ENCODE results near the gene IFNGR1.
A peak's percentile ranks its signal among the peaks of the same experiment; 100 is the strongest.
"Not testable (repeated sequence)": the region's sequence is repeated elsewhere in the genome, so short reads cannot be mapped to it uniquely, and the experiment has no call there.

The IFNGR1 gene

DNA sequence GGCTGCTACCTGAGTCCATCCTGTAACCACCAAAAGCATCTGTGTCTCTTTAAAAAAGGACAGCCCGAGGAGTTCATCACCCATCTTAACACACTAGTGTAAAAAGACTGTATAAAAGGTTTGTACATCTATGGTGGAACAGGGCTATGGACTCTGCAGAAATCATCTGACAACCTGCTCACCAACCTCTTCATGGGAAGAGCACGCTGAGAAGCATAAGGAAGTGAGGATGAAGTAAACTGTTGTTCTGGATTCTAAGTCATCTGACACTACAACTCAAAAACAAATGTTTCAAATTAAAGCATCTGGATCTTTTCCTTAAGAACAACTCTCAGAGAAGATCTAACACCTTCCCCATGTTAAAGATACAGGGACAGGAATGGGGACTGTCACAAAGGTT lies 5.4 kb downstream of the IFNGR1 start:
- DNase-seq (ENCODE audit: low spot score) = no peak

GRCh38 chr6:137213331-137213740 lies 5.8 kb downstream of the IFNGR1 start:
- DNase-seq (ENCODE audit: low spot score) = no peak

DNA sequence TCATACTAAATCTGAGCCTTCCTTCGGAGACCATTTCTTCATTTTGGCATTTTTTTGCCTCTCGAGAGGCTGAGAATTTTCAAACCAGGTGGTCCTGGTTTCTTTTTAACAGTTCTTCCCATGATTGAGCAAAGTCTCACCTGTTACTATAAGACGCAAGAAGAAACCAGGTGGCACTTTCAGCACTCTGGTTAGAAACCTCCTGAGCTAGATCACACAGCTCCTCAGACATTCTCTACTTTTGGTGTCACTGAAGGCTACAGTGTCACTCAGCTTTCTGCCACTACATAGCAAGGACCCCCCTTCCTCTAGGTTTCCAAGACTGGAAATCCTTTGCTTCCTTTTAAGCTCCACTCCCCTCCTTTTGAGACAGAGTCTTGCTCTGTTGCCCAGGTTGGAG lies 7.3 kb downstream of the IFNGR1 start:
- DNase-seq (ENCODE audit: low spot score) = no peak

- no peak for DNase-seq (ENCODE audit: low spot score)
These were observed 8.3 kb downstream of the IFNGR1 start for GRCh38 chr6:137210903-137211302.

- no peak for DNase-seq (ENCODE audit: low spot score)
These were observed 10.9 kb downstream of the IFNGR1 start for GRCh38 chr6:137208279-137208678.

DNA sequence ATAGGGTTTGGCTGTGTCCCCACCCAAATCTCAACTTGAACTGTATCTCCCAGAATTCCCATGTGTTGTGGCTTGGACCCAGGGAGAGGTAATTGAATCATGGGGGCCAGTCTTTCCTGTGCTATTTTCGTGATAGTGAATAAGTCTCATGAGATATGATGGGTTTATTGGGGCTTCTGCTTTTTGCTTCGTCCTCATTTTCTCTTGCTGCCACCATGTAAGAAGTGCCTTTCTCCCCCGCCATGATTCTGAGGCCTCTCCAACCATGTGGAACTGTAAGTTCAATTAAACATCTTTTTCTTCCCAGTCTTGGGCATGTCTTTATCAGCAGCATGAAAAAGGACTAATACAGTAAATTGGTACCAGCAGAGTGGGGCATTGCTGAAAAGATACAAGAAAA lies 11.7 kb downstream of the IFNGR1 start:
- not testable (repeated sequence) for DNase-seq (ENCODE audit: low spot score)

GRCh38 chr6:137206577-137206976 lies 12.6 kb downstream of the IFNGR1 start:
- no peak for DNase-seq (ENCODE audit: low spot score)

DNA sequence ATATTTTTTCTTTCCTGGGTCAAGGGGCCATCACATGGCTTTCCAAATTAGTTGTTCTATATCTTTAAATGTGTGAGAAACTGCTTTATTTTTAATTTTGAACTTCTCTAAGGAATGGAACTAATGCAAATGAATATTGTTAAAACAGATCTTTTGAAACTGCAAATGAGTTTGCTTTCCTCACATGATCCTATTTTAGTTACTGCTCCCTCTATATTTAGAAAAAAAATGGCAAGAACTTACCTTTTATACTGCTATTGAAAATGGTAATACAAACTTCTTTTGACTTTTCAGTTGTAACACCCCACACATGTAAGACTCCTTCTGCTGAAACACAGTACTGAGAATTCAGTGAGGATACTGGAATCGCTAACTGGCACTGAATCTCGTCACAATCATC lies 15.9 kb downstream of the IFNGR1 start:
- no peak for DNase-seq (ENCODE audit: low spot score)

DNA sequence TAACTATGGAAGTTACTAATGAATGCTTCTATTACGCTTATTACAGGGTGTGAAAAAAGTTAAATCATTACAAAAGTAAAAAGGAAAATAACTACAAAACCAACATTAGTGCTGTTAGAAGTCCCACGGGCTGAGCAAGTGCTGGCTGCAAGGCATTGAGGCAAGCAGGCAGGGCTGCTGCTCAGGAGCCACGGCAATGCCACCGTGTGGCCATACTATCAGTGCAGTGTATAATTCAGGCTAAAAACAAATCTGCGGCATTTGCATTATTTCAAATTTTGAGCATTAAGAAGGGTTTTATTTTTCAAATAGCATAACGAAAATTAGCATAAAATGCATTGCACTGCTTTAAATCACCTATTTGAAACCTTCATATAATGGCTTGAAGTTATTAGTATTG lies 17.1 kb downstream of the IFNGR1 start:
- peak; percentile 25 for DNase-seq (ENCODE audit: low spot score)

GRCh38 chr6:137201006-137201405 lies 18.2 kb downstream of the IFNGR1 start:
- no peak for DNase-seq (ENCODE audit: low spot score)

DNA sequence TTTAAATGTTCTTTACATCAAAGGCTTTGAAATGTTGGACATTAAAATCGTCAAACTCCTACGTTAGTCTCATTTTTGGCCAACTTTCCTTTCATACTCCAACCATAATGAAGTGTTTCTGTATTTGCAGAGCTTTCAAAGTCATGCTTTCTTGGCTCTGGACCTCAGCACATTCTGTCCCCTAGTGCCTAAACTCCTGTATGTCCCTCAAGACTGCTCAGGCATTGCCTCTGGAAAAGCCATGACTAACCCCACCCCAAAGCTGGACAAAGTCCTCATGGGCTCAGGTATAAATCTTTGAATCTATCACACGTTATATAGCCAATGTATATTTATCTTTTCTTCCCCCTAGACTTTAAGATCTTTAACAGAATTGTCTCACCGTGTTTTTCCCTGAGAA lies 18.9 kb downstream of the IFNGR1 start:
- no peak for DNase-seq (ENCODE audit: low spot score)

GRCh38 chr6:137197684-137198645 lies 21.2 kb downstream of the IFNGR1 start:
- DNase-seq (ENCODE audit: low spot score) = no peak

GRCh38 chr6:137193256-137194070 lies 25.7 kb downstream of the IFNGR1 start:
- no peak for DNase-seq (ENCODE audit: low spot score)

GRCh38 chr6:137192821-137193220 lies 26.4 kb downstream of the IFNGR1 start:
- DNase-seq (ENCODE audit: low spot score) = no peak

GRCh38 chr6:137191670-137192069 lies 27.5 kb downstream of the IFNGR1 start:
- no peak for DNase-seq (ENCODE audit: low spot score)

DNA sequence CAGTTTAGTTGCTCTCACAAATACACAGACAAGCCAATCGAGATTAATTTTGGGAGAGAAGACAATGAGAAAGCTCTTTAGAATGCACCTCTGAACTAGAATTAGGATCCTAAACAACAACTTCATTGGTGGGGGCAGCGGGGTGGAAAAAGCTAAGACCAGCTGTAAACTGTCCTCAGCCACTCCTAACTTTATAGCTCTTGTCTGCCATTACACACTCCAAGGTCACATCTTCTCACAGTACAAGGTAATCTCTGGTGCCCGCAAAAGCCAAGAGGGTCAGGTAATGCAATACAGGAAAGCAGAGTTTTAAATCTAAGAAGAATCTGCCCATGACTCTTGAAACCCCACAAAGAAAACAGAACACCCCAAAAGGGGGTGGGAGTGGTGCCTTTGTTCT lies 27.9 kb downstream of the IFNGR1 start:
- DNase-seq (ENCODE audit: low spot score) = no peak

DNA sequence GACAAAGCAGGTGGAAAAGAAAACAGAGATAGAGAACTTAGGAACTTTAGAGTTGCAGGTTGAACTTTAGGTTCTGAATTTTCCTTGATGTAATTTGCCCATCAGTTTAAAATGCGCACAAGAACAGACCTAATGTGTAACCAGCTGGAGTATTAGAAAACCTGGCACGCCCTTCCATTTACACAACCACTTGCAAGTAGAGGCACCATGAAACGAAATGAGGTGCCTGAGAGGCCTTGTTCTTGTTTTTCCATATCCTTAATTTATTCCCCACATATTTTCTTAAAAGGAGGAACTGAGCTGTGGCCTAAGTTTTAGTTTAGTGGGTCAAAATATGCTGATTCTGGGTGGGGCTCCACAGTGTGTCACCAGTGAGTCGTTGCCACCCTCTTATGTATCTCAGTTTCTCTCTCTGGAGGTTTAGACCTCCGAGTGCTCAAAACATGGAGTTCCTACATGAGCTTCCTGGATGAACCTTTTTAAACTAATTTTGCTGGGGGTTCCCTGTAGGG lies 28.5 kb downstream of the IFNGR1 start:
- no peak for DNase-seq (ENCODE audit: low spot score)

DNA sequence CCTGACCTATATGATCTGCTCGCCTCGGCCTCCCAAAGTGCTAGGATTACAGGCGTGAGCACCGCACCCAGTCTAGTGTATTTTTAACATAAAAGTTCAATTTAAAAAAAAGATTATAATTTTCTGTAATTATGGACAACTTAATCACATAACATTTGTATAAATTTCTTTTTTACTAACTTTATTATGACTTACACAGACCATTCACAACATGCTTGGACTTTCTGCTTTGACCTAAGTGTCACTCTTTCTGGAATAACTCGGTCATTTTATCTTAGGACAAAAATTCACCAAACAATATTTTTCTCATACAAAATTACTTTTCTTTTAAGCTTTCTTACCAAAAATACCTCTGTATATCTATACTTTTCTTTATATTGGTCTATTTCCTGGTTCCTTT lies 30.3 kb downstream of the IFNGR1 start:
- DNase-seq (ENCODE audit: low spot score) = no peak

- no peak for DNase-seq (ENCODE audit: low spot score)
These were observed 33.9 kb downstream of the IFNGR1 start for GRCh38 chr6:137185290-137185689.

DNA sequence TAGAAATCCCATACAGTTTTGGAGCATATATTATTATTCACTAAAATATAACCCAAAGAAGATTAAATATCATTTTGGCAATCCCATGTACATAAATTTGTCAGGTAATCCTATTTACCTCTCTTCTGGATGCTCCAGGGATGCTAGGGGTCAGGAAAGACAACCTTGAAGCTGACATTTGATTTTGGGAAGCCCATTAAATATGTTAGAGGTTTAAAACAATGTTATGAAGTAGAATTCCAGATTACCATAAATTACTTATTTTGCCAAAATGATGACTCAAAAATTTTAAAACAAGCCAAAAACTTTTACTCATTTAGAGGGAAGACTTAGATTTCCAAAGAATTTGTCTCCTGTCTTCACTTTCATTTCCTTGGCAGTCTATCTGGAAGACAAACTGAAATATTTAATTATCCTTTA lies 36.5 kb downstream of the IFNGR1 start:
- DNase-seq (ENCODE audit: low spot score) = no peak

GRCh38 chr6:137181891-137182653 lies 37.1 kb downstream of the IFNGR1 start:
- no peak for DNase-seq (ENCODE audit: low spot score)

DNA sequence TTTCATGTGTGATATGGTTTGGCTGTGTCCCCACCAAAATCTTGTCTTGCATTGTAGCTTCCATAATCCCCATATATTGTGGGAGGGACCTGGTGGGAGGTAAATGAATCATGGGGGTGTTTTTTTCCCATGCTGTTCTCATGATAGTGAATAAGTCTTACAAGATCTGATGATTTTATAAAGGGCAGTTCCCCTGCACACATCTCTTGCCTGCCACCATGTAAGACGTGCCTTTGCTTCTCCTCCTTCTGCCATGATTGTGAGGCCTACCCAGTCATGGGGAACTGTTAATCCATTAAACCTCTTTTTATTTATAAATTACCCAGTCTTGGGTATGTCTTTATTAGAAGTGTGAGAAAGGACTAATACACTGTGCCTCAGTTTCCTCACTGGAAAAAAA lies 41.6 kb downstream of the IFNGR1 start:
- DNase-seq (ENCODE audit: low spot score) = no peak
